Activated naive CD4-positive, alpha-beta T cell (primary cell): ENCODE data around the gene ARHGEF16.

Experiments used
- DNase-seq, 4 experiments: peaks; one replicate each; lab custom pipeline; 2025; lab: John Stamatoyannopoulos, UW

The ARHGEF16 gene

DNA sequence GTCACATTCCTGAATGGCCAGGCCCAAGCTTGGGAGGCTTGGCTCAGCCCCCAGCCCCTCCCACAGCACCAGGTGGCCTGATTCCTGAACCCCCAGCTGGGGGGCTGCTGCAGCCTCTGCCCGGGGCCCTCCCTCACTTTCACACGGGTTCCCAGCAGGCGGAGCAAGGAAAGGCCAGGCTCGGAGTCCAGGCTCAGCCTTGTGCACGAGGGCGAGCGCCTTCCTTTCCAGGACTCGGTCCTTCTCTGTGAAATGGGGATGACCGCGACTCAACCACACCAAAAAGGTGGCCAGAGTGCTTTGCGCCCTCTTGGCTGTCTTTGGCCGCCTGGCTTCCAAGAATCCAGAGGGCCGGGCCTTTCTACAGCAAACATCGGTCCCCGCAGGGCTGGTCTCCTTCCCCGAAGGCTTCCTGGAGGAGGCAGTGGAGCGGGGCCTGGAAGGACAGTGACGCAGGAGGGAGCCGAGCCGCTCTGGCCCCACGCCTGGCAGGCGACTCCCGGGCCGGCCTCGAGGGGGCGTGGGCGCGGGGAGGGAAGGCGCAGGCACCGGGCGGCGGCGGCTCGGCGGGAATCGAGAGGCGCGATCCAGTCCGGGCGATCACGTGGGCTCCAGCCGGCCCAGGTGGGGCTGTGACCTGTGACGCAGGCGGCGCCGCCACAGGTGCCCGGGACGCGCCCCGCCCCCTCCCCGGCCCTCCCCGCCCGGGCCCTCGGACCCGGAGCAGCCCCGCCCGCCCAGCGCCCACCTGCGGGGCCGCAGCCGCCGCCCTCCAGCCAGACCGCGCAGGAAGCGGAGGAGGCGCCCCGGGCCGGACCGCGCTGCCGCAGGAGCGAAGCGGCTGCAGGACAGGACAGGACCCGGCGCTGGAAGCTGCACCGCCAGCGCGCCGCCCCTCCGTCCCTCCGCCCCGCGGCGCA lies at the start of gene ARHGEF16:
Gene ARHGEF16 (plus strand): TSS at position 775 of the 920 bp plus-strand sequence. CDS start 8,420 bp downstream, outside the sequence.
- peak in 1 of 4 experiments; percentile 22 for DNase-seq

DNA sequence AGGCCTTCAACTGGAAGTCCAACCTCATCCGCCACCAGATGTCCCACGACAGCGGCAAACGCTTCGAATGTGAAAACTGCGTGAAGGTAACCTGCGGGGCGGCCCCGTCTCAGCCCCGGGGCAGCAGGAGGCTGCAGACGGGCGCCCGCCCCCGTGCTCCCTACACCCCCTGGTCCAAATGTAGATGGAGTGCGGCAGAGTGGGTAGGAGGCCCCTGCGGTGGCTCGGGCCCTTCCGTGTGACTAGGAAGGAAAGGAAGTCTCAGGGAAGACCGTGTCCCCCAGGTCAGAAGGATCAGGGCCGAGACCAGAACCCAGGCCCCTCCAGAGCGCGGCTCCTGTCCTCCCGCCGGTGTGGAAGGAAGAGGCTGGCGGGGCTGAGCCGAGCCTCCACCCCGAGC lies 49.7 kb upstream of the ARHGEF16 start:
- no peak for DNase-seq

- DNase-seq = no peak
Measured at GRCh38 chr1:3405491-3405890, 49.0 kb upstream of the ARHGEF16 start.

- DNase-seq = no peak
Measured at GRCh38 chr1:3405974-3406867, 48.2 kb upstream of the ARHGEF16 start.

DNA sequence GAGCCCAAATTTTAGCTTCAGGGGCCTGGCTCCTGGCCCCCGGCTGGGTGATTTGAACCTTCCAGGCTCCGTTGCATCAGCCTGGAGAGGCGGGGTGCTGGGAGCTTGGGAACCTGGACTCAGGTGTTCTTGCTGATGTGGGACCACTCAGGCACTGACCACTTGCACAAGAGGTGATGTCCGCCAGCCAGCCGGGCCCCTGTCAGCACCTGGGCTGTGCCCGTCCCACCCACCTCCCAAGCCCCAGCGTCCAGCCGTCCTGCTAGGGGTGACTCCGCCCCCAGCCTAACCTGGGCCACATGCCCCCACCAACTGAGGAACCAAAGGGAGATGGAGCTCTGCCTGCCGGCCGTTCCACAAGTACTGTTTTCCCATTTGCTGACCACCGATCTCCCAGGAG lies 47.4 kb upstream of the ARHGEF16 start:
- DNase-seq = no peak

- no peak for DNase-seq
Measured at GRCh38 chr1:3408751-3409266, 45.7 kb upstream of the ARHGEF16 start.

DNA sequence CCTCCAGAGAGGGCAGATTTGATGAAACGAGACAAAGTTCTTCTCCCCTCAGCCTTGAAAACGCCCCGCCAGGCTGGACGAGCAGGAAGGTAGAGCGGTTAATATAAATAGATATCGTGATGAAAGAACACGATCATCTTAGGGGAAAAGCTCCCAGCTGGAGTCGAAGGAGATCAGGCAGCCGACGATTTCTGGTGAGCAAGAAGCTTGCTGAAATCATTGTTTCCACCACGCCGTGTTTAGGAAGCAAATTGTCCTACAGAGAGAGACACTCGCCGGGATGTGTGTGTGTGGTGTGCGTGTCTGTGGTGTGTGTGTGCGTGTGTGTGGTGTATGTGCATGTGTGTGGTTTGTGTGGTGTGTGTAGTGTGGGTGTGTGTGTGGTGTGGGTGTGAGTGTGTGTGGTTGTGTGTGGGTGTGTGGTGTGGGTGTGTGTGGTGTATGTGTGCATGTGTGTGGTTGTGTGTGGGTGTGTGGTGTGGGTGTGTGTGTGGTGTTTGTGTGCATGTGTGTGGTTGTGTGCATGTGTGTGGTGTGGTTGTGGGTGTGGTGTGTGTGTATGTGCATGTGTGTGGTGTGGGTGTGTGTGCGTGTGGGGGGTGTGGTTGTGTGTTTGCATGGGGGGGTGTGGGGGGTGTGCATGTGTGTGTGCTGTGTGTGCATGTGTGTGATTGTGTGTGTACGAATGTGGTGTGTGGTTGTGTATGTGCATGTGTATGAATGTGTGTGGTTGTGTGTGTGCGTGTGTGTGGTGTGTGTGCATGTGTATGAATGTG lies 44.9 kb upstream of the ARHGEF16 start:
- DNase-seq = no peak

- no peak for DNase-seq
Measured at GRCh38 chr1:3410142-3410925, 44.1 kb upstream of the ARHGEF16 start.

- DNase-seq = no peak
Measured at GRCh38 chr1:3411806-3412205, 42.7 kb upstream of the ARHGEF16 start.

DNA sequence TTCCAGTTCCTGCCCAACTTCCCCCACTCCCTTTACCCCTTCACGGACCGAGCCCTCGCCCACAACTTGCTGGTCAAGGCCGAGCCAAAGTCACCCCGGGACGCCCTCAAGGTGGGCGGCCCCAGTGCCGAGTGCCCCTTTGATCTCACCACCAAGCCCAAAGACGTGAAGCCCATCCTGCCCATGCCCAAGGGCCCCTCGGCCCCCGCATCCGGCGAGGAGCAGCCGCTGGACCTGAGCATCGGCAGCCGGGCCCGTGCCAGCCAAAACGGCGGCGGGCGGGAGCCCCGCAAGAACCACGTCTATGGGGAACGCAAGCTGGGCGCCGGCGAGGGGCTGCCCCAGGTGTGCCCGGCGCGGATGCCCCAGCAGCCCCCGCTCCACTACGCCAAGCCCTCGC lies 42.1 kb upstream of the ARHGEF16 start:
- DNase-seq = no peak

DNA sequence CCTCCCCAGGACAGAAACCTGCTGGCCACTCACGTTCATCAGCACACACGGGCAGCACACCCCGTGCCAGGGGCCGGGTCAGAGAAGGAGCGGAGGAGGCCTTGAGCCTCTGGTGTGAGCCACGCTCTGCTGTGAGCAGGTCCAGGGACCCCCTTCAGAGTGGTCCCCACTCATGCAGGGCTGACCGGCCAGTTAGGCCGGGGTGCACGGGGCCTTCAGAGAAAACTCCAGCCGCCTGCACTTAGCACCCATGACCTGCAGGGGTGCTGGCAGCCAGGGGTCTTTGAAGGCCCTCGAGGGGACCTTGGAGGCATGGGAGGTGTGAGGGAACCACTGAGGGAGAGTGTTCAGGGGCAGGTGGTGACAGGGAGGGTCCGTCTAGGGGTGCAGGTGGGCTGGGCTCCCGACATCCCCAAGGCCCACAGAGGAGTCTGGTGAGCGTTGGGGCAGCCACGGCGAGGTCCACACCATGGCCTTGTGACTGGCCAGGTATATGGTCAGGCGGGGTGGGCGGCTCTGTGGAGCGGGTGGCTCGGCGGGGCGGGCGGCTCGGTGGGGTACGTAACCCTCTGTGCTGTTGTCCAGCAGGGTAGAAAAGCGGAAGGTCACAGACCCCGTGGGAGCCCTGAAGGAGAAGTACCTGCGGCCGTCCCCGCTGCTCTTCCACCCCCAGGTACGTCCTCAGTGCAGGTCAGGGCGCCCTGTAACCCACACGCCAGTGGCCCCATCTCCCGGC lies 40.3 kb upstream of the ARHGEF16 start:
- no peak for DNase-seq

- DNase-seq = no peak
Measured at GRCh38 chr1:3415260-3416090, 39.0 kb upstream of the ARHGEF16 start.

GRCh38 chr1:3417082-3417739 lies 37.3 kb upstream of the ARHGEF16 start:
- no peak for DNase-seq

GRCh38 chr1:3417934-3418333 lies 36.5 kb upstream of the ARHGEF16 start:
- DNase-seq = no peak

DNA sequence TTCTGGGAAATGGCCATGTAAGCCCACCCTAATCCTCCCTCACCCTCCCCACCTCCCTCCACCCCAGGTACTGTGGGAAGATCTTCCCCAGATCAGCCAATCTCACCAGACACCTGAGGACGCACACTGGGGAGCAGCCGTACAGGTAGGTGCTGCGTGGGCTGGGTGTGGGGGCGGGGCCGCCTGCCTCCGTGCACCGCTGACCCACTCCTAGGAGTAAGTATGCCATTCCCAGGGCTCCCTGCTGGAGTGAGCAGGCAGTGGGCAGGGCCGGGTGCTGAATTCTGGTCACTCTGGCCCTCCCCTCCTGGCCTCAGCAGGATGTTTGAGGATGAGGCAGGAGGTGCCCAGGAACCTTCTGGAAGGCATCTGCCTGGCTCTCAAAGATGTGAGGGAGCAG lies 35.9 kb upstream of the ARHGEF16 start:
- DNase-seq = no peak

DNA sequence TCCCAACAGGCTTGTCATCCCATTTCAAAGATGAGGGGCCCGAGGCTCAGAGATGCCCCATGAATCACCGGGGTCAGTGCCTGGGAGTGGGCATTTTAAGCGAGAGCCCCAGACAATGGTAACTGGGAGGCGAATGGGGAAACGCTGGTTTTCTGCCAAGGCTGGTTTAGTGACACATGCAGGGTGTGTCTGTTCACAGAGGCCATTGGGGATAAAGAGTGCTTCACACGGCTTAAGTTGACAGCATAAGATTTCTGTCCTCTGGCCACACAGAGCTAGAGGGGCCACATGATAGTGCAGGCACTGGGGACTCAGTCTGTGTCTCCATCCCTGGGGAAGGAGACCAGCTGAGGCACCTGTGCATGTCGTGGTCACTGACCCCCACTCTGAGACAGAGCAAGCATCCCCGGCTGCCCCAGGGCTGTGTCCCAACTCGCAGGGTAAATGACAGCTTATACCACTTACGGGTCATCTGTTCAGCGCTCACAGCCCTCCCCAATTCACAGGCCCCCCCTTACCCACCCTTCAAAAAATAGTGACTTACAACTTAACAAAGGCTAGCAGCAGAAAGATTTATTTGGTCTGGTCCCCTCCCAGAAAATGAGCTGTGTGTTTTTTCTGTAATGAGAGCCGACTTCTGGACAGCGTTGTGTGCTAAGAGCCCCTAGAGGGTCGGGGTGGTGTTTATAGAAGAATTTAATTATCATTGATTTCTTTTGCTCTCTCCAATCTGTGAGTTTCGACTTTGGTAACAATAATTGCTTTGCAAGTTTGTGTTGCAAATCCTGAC lies 34.9 kb upstream of the ARHGEF16 start:
- no peak for DNase-seq

- no peak for DNase-seq
Measured at GRCh38 chr1:3420218-3420951, 34.1 kb upstream of the ARHGEF16 start.
